Measurements from ENCODE around the gene EPAS1.

DNA sequence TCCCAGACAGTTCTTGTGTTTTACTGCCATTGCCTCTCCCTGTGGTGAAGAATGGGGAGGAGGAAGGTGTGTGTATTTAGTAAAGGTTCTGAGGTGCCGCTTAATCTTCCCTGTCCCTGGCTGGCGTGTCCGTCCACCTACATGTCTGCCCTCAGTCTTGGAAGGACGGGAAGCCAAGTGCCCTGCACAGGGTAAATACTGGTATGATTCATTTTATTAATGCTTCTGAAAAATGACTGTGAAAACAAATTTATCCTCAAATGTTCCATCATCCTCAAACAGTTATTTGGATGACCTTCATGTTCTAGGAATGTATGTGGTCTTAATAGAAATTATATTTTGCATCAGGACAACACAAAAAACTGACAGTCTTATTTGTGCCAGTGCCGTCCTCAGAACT lies 6.6 kb downstream of the EPAS1 start:
- TF ChIP-seq, protein P1, sequence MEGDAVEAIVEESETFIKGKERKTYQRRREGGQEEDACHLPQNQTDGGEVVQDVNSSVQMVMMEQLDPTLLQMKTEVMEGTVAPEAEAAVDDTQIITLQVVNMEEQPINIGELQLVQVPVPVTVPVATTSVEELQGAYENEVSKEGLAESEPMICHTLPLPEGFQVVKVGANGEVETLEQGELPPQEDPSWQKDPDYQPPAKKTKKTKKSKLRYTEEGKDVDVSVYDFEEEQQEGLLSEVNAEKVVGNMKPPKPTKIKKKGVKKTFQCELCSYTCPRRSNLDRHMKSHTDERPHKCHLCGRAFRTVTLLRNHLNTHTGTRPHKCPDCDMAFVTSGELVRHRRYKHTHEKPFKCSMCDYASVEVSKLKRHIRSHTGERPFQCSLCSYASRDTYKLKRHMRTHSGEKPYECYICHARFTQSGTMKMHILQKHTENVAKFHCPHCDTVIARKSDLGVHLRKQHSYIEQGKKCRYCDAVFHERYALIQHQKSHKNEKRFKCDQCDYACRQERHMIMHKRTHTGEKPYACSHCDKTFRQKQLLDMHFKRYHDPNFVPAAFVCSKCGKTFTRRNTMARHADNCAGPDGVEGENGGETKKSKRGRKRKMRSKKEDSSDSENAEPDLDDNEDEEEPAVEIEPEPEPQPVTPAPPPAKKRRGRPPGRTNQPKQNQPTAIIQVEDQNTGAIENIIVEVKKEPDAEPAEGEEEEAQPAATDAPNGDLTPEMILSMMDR (IDR thresholded peaks at IDR 0.05), result no peak
- TF ChIP-seq, protein P2, sequence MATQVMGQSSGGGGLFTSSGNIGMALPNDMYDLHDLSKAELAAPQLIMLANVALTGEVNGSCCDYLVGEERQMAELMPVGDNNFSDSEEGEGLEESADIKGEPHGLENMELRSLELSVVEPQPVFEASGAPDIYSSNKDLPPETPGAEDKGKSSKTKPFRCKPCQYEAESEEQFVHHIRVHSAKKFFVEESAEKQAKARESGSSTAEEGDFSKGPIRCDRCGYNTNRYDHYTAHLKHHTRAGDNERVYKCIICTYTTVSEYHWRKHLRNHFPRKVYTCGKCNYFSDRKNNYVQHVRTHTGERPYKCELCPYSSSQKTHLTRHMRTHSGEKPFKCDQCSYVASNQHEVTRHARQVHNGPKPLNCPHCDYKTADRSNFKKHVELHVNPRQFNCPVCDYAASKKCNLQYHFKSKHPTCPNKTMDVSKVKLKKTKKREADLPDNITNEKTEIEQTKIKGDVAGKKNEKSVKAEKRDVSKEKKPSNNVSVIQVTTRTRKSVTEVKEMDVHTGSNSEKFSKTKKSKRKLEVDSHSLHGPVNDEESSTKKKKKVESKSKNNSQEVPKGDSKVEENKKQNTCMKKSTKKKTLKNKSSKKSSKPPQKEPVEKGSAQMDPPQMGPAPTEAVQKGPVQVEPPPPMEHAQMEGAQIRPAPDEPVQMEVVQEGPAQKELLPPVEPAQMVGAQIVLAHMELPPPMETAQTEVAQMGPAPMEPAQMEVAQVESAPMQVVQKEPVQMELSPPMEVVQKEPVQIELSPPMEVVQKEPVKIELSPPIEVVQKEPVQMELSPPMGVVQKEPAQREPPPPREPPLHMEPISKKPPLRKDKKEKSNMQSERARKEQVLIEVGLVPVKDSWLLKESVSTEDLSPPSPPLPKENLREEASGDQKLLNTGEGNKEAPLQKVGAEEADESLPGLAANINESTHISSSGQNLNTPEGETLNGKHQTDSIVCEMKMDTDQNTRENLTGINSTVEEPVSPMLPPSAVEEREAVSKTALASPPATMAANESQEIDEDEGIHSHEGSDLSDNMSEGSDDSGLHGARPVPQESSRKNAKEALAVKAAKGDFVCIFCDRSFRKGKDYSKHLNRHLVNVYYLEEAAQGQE (IDR thresholded peaks at IDR 0.05; ENCODE audit: insufficient read depth in 1 of 2, low read depth in 2 of 2, low read length in 1 of 2), result no peak
- TF ChIP-seq POLR2AphosphoS5 (IDR thresholded peaks at IDR 0.05; ENCODE audit: low read depth, low read length) (no peak), SIN3A (IDR thresholded peaks at IDR 0.05; ENCODE audit: borderline replicate concordance, insufficient read depth, low read depth, low read length) (no peak), TCF7L2 (IDR thresholded peaks at IDR 0.05; ENCODE audit: low read depth, low read length) (no peak)

Data from Panc1 (cell line).